ENCODE measurements around the gene SLC6A18.

SLC6A18 gene

DNA sequence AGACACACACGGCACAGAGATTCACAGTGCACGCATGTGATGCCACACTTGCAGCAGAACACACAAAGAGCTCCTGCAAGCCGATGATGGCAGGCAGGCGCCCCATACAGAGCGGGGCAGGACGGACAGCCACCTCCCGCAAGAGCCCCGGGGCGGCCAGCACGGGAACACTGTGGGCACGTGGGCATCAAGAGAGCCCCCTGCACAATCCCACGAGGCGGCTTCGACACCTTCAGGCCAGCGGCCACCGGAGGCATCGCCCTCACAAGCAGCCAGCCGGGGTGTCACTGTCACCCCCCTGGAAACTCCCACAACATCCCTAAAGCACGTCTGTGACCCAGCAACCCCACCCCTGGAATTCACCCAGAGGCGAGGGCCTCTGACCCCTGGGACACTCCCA lies 51.7 kb downstream of the SLC6A18 start:
- TF ChIP-seq TAF1 (IDR thresholded peaks at IDR 0.05; ENCODE audit: low read depth, low read length) (no peak), POU2F2 (IDR thresholded peaks at IDR 0.05; ENCODE audit: low read depth, low read length) (no peak), PAX5 (IDR thresholded peaks at IDR 0.05; ENCODE audit: insufficient read depth, low read length, severe bottlenecking) (no peak), POLR2AphosphoS5 (IDR thresholded peaks at IDR 0.05; ENCODE audit: low read depth, low read length) (no peak), SPI1 (IDR thresholded peaks at IDR 0.05; ENCODE audit: low read depth, low read length) (no peak)
- FAIRE-seq (no peak), DNase-seq (ENCODE audit: insufficient read length, low spot score) (no peak)

DNA sequence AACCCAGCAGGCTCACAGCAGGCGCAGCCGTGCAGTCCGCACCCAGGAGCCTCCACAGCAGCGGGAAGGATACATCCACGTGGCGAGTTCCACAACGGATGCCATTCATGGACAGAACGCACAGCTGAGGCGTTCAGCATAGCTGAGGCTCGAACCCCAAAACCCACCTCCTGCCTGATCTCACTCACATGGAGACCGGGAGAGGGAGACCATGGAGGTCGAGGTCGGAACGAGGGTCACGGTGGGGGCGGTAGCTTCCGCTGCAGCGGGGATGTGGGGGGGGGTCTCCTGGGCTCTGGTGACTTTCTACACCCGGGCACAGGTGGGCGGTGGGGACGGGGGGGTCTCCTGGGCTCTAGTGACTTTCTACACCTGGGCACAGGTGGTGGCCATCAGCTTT lies 52.1 kb downstream of the SLC6A18 start:
- no peak for TF ChIP-seq POLR2AphosphoS5 (IDR thresholded peaks at IDR 0.05; ENCODE audit: low read depth, low read length)
- no peak for TF ChIP-seq TAF1 (IDR thresholded peaks at IDR 0.05; ENCODE audit: low read depth, low read length)
- no peak for TF ChIP-seq POU2F2 (IDR thresholded peaks at IDR 0.05; ENCODE audit: low read depth, low read length)
- TF ChIP-seq PAX5 (IDR thresholded peaks at IDR 0.05; ENCODE audit: insufficient read depth, low read length, severe bottlenecking): no peak
- TF ChIP-seq POLR2A (IDR thresholded peaks at IDR 0.05; ENCODE audit: low read depth, low read length): no peak
- TF ChIP-seq SPI1 (IDR thresholded peaks at IDR 0.05; ENCODE audit: low read depth, low read length): no peak
- no peak for DNase-seq (ENCODE audit: insufficient read length, low spot score)
- no peak for FAIRE-seq

DNA sequence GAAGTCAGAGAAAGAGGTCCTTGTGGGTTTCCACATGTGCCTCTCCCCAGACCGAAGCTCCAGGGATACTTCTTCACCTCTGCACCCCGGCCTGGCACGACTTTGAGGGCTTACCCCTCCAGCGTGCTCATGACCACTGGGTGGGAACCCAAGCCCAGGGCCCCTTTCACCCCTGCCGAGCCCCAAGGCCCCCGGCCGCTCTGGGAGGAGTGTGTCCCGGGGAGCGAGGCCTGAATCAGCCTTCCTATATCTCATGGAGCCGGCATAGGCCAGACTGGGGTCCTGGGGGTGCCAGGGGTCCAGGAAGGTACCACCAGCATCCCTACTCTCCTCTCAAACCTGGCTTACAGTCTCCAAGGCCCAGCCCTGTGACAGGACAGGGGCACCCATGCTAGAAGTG lies 52.6 kb downstream of the SLC6A18 start:
- DNase-seq (ENCODE audit: insufficient read length, low spot score) (no peak), FAIRE-seq (no peak)
- TF ChIP-seq POU2F2 (IDR thresholded peaks at IDR 0.05; ENCODE audit: low read depth, low read length) (no peak), SPI1 (IDR thresholded peaks at IDR 0.05; ENCODE audit: low read depth, low read length) (no peak), PAX5 (IDR thresholded peaks at IDR 0.05; ENCODE audit: insufficient read depth, low read length, severe bottlenecking) (no peak), POLR2AphosphoS5 (IDR thresholded peaks at IDR 0.05; ENCODE audit: low read depth, low read length) (no peak), TAF1 (IDR thresholded peaks at IDR 0.05; ENCODE audit: low read depth, low read length) (no peak), POLR2A (IDR thresholded peaks at IDR 0.05; ENCODE audit: low read depth, low read length) (no peak)

DNA sequence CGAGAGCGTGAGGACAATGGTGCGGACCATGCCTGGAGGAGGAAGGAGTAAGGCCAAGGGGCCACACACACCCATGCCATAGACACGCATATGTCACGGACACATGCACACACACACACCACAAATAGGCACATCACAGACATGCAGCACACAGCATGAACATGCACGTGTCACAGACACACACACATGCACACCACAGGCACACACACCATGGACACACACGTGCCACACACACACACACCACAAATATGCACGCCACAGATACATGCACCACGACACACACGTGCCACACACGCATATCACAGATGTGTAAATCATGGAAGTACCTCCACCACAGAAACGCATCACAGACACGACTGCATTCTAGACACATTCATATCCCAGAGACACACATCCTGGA lies 53.0 kb downstream of the SLC6A18 start:
- no peak for FAIRE-seq
- TF ChIP-seq PAX5 (IDR thresholded peaks at IDR 0.05; ENCODE audit: insufficient read depth, low read length, severe bottlenecking): no peak
- no peak for TF ChIP-seq SPI1 (IDR thresholded peaks at IDR 0.05; ENCODE audit: low read depth, low read length)
- no peak for TF ChIP-seq POU2F2 (IDR thresholded peaks at IDR 0.05; ENCODE audit: low read depth, low read length)
- DNase-seq (ENCODE audit: insufficient read length, low spot score): no peak

DNA sequence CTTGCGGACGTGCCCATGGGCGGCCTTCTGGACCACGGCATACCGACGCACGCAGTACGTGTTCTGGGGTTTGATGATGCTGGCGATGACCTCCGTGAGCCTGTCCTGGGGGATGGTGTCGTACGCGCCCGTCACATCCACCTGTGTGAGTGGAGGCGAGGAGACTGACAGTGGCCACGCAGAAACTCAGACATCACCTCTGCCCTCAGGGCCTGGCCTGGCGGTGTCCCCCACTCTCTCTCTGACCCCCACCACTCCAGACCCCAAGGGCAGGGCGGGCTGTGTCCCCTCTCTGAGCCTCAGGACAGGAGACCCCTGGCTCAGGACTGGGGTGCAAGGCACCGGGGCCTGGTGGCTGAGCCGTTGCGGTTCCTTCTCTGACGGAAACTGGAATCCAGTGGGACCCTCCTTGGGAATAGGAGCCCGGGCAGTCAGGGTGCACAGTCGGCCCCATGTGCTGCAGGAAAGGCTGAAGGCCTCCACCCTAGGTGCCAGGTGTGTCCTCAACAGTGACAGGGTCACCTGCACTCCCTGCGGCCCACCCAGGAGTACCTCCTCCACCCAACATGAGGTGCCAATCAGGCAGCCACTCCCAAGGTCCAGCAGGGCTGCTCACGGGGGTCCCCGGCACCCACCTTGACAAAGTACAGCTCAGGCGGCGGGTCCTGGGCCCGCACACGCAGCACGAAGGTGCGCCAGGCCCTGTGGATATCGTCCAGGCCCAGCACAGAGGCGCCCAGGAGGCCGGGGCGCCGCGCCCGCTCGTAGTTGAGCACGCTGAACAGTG lies 53.7 kb downstream of the SLC6A18 start:
- DNase-seq (ENCODE audit: insufficient read length, low spot score) (no peak), FAIRE-seq (no peak)
- TF ChIP-seq SPI1 (IDR thresholded peaks at IDR 0.05; ENCODE audit: low read depth, low read length): no peak
- no peak for TF ChIP-seq TAF1 (IDR thresholded peaks at IDR 0.05; ENCODE audit: low read depth, low read length)
- no peak for TF ChIP-seq PAX5 (IDR thresholded peaks at IDR 0.05; ENCODE audit: insufficient read depth, low read length, severe bottlenecking)
- TF ChIP-seq POU2F2 (IDR thresholded peaks at IDR 0.05; ENCODE audit: low read depth, low read length): no peak
- no peak for TF ChIP-seq POLR2AphosphoS5 (IDR thresholded peaks at IDR 0.05; ENCODE audit: low read depth, low read length)
- TF ChIP-seq POLR2A (IDR thresholded peaks at IDR 0.05; ENCODE audit: low read depth, low read length): no peak

DNA sequence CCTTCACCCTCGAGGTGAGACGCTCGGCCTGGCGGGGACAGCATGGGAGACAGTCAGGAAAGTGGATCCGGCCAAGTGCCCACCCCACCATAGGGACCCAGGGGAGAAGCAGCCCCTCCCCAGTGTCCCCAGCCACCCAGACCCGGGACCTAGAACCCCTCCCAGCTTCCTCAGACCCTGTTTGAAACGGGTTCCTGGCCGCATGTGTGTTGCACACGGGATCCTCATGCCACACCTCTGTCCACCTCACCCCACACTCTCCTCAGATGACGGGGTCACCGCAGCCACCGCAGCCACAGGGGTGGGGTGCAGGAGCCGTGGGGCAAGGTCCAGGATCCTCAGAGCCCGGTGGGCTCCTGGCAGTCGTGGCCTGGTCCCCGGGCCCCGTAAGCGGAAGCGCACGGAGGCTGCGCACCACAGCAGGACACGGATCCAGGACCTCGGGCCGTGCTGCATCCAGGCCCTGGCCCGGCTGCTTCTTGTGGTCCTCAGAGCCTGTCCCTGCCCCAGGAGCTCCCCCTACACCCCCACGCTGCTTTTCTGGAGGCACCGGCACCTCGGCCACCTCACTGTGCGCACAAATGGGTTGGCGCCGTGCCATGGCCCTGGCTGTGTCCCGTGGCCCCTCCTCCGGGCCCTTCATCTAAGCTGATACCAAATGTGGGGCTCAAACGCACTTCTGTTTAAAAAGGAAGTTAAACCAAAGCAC lies 54.4 kb downstream of the SLC6A18 start:
- FAIRE-seq (no peak), DNase-seq (ENCODE audit: insufficient read length, low spot score) (no peak)
- TF ChIP-seq PAX5 (IDR thresholded peaks at IDR 0.05; ENCODE audit: insufficient read depth, low read length, severe bottlenecking) (no peak), TAF1 (IDR thresholded peaks at IDR 0.05; ENCODE audit: low read depth, low read length) (no peak), POLR2AphosphoS5 (IDR thresholded peaks at IDR 0.05; ENCODE audit: low read depth, low read length) (no peak), SPI1 (IDR thresholded peaks at IDR 0.05; ENCODE audit: low read depth, low read length) (no peak), POLR2A (IDR thresholded peaks at IDR 0.05; ENCODE audit: low read depth, low read length) (no peak), POU2F2 (IDR thresholded peaks at IDR 0.05; ENCODE audit: low read depth, low read length) (no peak)

DNA sequence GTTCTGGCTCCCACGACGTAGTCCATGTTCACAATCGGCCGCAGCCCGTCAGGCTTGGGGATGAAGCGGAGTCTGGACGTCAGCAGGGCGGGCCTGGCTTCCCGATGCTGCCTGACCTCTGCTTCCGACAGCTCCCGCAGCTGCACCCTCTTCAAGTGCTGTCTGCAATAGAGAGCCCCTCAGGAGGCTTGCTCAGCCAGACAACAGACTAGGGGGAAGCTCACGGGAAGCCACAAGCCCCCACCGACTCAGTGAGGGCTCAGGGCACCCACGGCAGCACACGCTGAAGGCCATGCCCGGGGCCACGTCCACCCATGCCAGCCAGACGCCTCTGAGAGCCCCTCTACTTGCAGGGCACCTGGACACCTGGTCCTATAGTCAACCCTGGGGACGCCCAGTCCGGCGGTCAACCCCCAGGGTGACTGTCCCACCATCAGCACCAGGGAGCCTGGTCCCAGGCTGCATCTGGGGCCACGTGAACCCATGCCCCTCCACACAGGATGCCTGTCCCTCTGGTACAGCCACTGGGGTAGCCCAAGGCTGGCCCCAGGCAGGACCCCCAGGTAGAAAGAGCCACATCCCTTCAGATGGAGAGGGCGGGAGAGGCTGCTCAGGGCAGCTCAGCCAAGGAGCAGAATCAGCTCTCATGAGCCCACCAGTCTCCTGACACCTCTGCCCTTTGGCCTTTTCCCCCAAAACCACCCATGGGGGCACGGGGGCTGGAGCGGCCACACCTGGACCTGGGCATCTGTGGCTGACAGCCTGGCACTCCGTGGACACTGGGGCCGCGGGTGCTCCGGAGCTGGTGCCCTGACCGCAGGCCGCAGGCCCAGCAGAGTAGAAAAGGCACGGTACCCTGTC lies 55.2 kb downstream of the SLC6A18 start:
- DNase-seq (ENCODE audit: insufficient read length, low spot score) (no peak), FAIRE-seq (no peak)
- TF ChIP-seq PAX5 (IDR thresholded peaks at IDR 0.05; ENCODE audit: insufficient read depth, low read length, severe bottlenecking) (no peak), POU2F2 (IDR thresholded peaks at IDR 0.05; ENCODE audit: low read depth, low read length) (no peak)

DNA sequence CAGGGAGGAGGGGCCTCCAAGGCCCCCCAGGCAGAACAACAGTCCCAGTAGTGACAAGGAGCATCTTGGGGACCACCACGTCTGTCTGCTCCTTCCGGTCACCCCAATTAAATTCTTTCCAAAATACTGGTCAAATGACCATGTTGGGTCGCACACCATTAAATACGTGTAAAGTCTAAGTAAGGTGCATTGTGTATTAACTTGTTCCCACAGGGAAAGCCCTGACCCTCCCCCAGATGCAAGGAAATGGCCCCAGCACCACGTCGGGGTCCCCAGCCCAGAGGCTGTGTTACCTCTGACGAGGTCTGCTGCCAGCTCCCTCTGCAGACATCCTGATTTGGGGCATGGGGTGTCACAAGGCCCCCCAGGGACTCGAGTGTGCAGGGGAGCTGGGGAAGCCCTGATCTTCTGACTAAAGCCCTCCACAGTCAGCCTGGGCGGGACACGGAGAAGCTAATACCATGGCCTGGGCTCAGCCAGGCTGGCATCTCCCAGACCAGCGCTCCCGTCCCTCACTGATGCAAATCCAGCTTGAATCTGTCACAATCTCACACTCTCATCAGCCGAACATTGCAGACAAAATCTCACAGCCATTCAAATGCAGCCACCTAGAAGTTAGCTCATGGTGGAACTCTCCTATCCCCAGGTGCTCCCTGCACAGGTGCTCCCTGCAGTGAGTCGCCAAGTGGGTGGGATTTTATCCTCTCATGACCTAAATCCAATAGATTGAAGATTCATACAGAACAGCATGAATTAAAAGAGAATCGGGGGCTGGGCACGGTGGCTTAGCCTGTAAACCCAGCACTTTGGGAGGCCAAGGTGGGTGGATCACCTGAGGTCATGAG lies 56.1 kb downstream of the SLC6A18 start:
- FAIRE-seq (no peak), DNase-seq (ENCODE audit: insufficient read length, low spot score) (no peak)
- TF ChIP-seq SPI1 (IDR thresholded peaks at IDR 0.05; ENCODE audit: low read depth, low read length): no peak
- TF ChIP-seq POLR2A (IDR thresholded peaks at IDR 0.05; ENCODE audit: low read depth, low read length): no peak
- no peak for TF ChIP-seq POLR2AphosphoS5 (IDR thresholded peaks at IDR 0.05; ENCODE audit: low read depth, low read length)
- no peak for TF ChIP-seq PAX5 (IDR thresholded peaks at IDR 0.05; ENCODE audit: insufficient read depth, low read length, severe bottlenecking)
- no peak for TF ChIP-seq TAF1 (IDR thresholded peaks at IDR 0.05; ENCODE audit: low read depth, low read length)
- TF ChIP-seq POU2F2 (IDR thresholded peaks at IDR 0.05; ENCODE audit: low read depth, low read length): no peak
